COLO829 (cell line): Measurements from ENCODE around the gene FAM200B.

Source experiments
- DNase-seq: peaks from one replicate; pipeline ENCODE4 v3.0.0; 2012; ENCODE audit warnings: low spot score

FAM200B gene

GRCh38 chr4:15681372-15682241 lies at the start of gene FAM200B:
TSS of gene FAM200B (plus strand) at chr4:15681827. CDS start at chr4:15686978, 5,151 bp downstream.
- DNase-seq, result peak; percentile 96

- no peak for DNase-seq
Measured at GRCh38 chr4:15636818-15637217, 44.8 kb upstream of the FAM200B start.

DNA sequence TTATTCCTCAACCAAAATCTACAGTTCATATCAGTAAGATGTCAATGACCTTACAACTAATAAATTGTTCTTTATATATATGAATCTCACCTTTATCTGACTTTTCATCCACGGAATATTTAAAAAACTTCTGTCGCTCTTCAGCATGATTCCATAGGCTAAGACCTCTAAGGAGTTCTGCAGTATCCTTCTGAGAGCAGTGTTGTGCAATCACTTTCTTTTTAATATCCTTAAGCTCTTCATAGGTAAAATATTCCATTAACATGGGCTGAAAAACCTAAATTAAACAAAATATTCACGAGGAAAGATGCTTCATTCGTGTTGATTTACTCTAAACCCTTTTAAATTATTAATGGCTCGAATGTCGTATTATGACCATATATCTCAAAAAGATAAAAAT lies 43.2 kb upstream of the FAM200B start:
- DNase-seq, result no peak

DNA sequence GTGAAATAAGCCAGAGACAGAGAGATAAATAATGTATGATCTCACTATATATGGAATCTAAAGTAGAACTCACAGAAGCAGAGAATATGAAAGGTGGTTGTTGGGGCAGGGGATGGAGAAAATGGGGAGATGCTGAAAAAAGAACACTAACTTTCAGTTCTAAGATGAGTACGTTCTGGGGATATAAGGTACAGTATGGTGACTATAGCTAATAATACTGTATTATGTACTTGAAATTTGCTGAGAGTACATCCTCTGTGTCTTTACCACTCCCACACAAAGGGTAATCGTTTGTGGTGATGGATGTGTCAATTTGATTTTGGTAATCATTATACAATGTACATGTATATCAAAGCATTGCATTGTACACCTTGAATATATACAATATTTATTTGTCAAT lies 33.0 kb upstream of the FAM200B start:
- no peak for DNase-seq

DNA sequence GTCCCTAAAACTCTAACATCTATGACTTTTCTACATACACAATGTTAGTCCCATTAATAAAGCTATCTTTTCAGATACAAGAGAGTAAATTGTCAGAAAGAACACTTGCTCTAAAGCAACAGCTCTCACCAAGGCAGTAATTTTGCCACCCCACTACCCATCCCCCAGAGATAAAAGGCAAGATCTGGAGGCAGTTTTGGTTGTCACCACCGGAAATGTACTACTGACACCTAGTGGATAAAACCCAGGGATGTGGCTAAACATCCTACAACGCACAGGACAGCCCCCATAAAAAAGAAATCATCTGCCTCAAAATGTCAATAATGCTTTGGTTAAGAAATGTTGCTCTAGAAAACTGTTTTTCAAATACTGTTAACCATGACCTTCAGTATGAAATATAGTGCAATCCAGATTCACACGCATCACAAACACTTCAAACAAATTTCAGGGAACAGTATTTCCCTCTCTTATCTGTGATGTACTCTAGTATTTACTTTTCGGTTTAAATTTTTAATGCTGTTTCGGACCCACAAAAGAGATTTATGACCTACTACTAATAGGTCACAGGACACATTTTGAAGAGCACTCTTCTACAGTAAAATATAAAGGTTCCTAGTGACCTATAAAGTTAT lies 31.6 kb upstream of the FAM200B start:
- peak; percentile 36 for DNase-seq

DNA sequence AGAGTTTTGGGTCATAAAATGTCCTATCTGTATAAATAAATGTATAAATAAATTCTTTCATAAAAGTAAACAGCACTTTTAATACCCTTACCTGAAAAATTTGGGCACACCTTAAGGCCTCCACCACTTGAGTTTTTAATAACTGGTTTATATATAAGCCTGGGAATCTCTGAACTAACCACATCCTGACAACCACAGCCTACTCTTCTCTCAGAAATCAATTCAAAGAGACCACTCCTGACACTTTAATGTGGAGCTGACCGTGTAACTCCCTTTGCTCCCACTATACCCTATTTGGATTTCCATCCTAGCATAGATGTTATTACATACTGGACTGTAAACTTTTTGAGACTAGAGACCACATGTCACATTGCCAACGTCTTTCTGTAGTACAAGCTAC lies 30.0 kb upstream of the FAM200B start:
- DNase-seq, result no peak

DNA sequence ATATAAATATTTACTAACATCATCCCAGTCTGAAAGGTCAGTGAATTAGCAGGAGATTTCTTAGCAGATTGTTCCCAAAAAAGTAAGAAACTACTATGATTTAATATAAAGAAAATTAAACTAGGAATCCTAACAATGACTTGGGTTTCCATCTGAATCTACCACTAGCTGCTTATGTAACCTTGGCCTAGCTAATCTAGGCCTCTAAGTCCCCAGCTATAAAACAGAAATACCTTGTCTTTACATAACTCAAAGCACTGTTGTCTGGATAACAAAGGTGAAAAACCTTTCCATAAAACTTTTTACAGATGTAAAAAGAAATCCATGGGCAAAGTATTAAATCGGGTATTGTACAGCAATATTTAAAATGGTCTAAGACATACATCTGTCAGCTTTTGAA lies 29.4 kb upstream of the FAM200B start:
- no peak for DNase-seq

- DNase-seq, result no peak
Measured at GRCh38 chr4:15652841-15653240, 28.8 kb upstream of the FAM200B start.

DNA sequence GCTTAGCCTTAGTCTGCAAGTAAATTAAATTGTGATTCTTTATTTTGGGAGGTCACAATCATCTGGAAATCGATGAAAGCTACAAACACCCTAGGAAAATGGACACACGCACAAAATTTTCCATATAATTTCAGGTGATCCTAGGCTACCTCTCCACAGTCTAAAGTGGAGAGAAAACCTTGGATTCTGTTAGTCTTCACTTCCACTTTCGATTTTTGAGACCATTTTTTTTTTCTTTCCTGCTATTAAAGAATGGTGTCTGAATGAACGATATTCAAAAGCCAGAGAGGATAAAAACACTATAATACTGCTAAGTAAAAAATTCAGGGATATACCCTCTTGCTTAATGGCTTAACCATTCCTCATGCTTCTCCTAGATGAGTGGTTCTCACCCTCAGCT lies 28.2 kb upstream of the FAM200B start:
- DNase-seq, result no peak

DNA sequence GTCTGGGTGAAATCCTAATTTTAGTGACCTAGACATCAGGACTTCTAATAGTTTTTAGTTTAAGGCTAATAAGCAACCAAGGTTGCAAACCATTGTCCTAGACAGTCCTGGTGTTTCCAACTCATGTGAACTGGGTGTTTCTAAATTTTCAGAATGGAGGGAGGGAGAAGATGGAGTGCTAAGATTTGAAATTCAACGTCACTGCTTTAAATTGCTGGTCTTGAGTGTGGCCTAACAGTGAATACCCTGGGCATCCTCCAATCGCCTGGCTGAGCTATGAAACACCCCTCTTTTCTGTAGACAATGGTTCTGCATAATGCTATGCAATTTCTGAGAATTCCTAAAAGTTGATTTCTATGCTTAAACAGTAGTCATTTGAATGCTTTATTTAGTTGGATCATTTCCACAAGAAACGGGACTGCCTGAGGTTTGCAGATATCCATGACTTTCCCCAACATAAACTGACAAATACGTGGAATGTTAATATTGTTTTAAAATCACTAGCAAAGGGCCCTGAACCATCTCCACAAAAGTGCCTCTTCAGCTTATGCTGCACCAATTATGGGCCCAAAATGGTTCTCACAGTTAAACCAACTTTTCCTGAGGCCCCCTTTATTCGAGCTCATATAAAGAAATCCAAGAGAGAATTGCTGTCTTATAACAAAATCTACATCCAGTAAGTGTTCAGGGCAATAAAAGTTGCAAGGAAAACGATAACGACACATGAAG lies 27.6 kb upstream of the FAM200B start:
- peak; percentile 23 for DNase-seq

DNA sequence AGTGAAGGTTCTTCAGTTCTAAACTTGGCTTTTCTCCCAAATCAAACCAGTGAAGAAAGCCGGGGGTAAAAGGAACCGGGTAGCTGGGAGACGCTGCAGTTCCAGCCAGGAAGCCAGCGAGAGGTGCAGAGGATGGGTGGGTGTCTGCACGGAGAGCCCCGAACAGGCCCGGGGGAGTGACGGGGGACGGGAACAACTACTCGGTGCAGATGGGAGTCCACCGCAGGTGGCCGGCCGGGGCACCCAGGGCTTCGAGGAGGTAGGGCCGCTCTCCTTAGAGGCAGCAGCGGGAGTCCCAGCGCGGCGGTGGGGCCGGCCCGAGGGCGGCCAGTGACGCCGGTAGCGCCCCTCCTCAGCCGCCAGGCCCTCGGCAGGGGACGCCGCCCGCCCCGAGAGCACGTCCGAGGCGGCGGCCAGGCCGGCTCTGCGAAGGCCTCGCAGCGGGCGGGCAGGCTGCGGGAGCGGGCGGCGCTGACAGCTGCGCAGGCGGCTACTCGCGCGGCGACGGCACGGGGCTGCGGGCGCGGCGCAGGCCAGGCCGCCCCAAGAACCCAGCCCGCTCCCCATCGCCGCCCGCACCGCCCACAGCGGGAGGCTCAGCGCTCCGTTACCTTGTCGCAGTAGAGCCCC lies 26.9 kb upstream of the FAM200B start:
- DNase-seq, result peak; percentile 10

DNA sequence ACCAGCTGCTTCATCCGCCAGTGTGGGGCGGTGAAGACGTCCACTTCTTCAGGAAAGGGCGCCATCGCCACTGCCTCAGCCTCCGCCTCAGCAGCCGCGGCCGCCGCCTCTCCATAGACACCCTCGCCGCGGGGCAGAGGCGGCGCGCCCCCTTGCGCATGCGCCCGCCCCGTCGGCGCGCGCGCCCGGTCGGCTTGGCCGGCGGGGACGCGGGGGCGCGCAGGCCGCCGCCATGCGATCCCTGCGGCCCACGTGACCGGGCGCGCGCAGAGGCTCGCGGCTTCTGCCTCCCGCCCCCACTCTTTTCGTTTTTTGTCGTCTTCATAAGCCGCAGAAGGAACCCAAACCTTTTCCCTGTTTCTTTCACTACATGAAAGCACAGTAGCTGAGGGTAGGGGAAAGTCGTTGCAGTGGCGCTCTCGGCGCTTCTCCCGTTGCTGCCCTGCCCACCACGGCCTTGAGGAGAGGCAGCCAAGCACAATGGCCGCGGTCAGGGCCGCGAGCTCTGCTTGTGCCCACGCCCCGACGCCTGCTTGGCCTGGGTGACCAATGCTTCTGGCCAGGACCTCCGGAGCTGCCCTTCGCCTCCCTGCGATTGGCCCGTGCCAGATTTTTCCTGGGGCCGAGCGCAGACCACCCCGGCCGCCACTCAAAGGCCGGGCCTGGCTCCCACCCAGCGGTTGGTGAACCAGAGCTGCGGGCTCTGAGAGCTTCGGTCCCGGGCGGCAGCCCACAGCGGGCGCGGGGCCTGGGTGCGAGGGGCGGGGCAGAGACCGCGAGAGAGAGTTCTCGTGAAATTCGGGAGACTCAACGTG lies 26.2 kb upstream of the FAM200B start, which contains the start of gene FBXL5:
FBXL5 (minus strand) TSS at position 135 of the 815 bp plus-strand sequence; CDS start at position 65, 70 bp downstream.
- DNase-seq, result peak; percentile 64

DNA sequence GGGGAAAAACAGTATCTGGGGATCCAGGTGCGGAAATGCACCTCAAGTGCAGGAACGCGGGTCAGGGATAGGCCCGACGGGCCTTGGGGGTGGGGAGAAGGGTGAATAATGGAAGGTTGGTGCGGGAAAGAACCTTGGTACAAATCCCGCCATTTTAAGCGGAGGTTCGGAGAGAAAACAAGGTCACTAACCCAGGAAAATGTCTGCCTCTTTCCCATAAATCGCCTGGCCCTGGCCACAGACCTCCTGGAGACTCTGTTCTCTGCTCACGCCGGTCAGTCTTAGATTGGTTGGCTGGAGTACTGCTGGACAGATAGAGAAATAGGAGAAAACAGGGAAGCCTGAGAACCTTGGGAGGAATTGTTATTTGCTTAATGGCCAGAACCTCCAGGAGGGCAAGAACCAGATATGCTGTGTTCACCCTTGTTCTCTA lies 25.6 kb upstream of the FAM200B start:
- no peak for DNase-seq

DNA sequence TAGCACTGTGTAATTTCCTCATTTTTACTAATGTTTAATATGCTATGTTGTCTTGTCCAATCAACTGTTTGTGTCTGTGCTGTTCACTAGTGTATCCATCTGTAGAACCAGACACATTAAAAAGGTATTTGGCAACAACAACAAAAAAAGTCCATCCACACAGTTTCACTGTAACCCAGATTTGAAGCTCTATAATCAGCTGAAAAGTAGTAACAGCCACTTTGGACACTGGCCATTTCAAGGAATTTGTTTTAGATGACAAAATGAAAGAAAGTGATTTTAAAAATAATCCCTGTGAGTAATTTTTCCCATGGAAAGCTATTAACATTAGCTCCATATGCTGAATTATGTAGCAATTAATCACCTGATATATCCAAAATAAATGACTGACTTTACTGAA lies 24.3 kb upstream of the FAM200B start:
- DNase-seq, result no peak

- no peak for DNase-seq
Measured at GRCh38 chr4:15658136-15658770, 23.4 kb upstream of the FAM200B start.

- DNase-seq, result no peak
Measured at GRCh38 chr4:15658781-15659180, 22.8 kb upstream of the FAM200B start.

DNA sequence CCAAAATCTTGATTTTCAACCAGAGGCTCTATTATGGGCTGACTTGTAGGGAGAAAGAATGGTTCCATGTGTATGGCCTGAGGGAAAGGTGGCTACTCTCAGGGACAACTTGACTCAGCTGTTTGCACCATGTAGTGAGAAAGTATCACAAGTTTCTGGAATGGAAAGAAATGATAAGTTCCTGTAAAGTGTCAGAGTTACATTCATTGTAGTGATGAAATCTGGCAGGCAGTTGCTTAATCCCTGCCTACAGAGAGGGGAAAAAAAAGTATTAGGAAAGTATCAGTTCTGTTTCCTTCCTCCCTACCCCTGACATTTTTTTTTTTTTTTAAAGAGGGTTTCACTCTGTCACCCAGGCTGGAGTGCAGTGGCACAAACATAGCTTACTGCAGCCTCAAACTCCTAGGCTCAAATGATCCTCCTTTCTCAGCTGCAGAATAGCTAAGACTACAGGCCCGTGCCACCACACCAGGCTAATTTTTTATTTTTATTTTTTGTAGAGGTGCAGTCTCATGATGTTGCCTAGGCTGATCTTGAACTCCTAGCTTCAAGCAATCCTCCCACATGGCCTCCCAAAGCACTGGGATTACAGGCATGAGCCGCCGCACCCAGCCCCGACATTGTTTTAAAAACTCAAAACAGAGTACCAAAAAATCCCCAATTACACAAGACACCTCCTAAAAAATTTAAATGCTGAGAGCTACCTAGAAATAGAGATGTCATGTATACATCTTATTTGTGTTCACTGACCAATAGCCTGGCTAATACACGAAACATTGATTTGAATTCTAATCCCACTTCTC lies 21.7 kb upstream of the FAM200B start:
- no peak for DNase-seq

- DNase-seq, result no peak
Measured at GRCh38 chr4:15665753-15666365, 15.8 kb upstream of the FAM200B start.

DNA sequence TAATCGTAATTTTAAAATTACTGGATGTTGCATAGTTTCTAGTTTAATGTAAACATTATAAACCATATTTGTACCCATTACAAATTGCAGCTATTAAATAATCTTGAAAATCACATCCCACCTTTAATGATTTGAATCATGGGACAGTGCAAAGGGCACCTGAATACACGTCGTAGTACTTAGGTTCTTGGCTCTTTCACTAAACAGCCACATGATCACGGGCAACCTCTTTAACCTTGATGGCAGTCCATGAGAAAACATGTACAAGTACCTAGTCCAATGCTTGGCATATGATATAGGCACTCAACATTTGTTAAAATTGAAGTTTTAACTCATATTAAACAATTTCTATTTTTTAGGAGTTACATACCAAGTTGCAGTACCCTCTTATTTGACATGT lies 14.6 kb upstream of the FAM200B start:
- DNase-seq, result no peak
